Endodermal cell (in vitro differentiated cells): ENCODE measurements around the gene FAM124B. TPM values are rescaled to one million over a fixed set of nuclear protein-coding genes. Genes with fewer than 3 reads are reported as not detected.

ENCODE experiments used
- DNase-seq: peaks from one replicate; pipeline ENCODE4 v3.0.0-alpha.2; 2017
- H3K27ac ChIP-seq: 2 replicates; pipeline ENCODE4 v1.5.1; 2013; ENCODE audit warnings: mild to moderate bottlenecking, low read depth, low read length, moderate library complexity
- H3K27me3 ChIP-seq: 2 replicates; pipeline ENCODE4 v1.6.1; 2013; ENCODE audit warnings: mild to moderate bottlenecking, low read length, moderate library complexity; ENCODE audit not compliant: insufficient read depth, control insufficient read depth, poor library complexity, severe bottlenecking
- H3K36me3 ChIP-seq: 2 replicates; pipeline ENCODE4 v1.7.0; 2013; ENCODE audit warnings: mild to moderate bottlenecking, low read length, moderate library complexity; ENCODE audit not compliant: control insufficient read depth, insufficient read depth
- H3K4me1 ChIP-seq: one replicate; pipeline ENCODE4 v1.7.0; 2013; ENCODE audit warnings: low read length; ENCODE audit not compliant: control insufficient read depth, insufficient read depth
- H3K4me3 ChIP-seq: 2 replicates; pipeline ENCODE4 v1.5.1; 2013; ENCODE audit warnings: mild to moderate bottlenecking, low read length, moderate library complexity
- H3K9ac ChIP-seq: 2 replicates; pipeline ENCODE4 v1.6.1; 2013; ENCODE audit warnings: mild to moderate bottlenecking, low read length, moderate library complexity; ENCODE audit not compliant: poor library complexity, severe bottlenecking; ENCODE audit errors: extremely low read depth
- H3K9me3 ChIP-seq: 2 replicates; pipeline ENCODE4 v1.6.1; 2013; ENCODE audit warnings: mild to moderate bottlenecking, low read length, moderate library complexity; ENCODE audit not compliant: control insufficient read depth
- H3K27ac Mint-ChIP-seq: 2 replicates; pipeline ENCODE4 v1.8.0; 2020; ENCODE audit warnings: mixed read lengths
- H3K27me3 Mint-ChIP-seq: 2 replicates; pipeline ENCODE4 v1.8.0; 2021; ENCODE audit warnings: mild to moderate bottlenecking, mixed read lengths; ENCODE audit not compliant: insufficient read depth
- H3K36me3 Mint-ChIP-seq: 2 replicates; pipeline ENCODE4 v1.8.0; 2020; ENCODE audit warnings: low read depth, mixed read lengths
- H3K4me1 Mint-ChIP-seq: 2 replicates; pipeline ENCODE4 v1.8.0; 2020; ENCODE audit warnings: mixed read lengths
- H3K4me3 Mint-ChIP-seq: 2 replicates; pipeline ENCODE4 v1.8.0; 2020; ENCODE audit warnings: mild to moderate bottlenecking, moderate library complexity, mixed read lengths
- H3K9me3 Mint-ChIP-seq: 2 replicates; pipeline ENCODE4 v1.8.0; 2020; ENCODE audit warnings: mild to moderate bottlenecking, mixed read lengths
- CTCF ChIP-seq: fragments of 200-600 bp; sonication (generic); conservative IDR thresholded peaks from 2 replicates; pipeline ENCODE4 v1.5.0; 2021; ENCODE audit warnings: antibody characterized with exemption, mild to moderate bottlenecking
- WGBS, 2 experiments: methylation state at CpG; one replicate each; pipeline versions ENCODE4 v1.1.5 to v1.1.7; 2013; ENCODE audit warnings: missing lambda C conversion rate in 2 of 2, mixed read lengths in 1 of 2; ENCODE audit not compliant: insufficient coverage in 1 of 2, insufficient read length in 1 of 2; 5-methylcytosine and 5-hydroxymethylcytosine counted together
- total RNA-seq, 2 donors: library from RNA; stranded (reverse); fragmentation: NEBNext Ultra II Directional in 1 of 2; extraction: Animal tissue kit (Norgen Biotek cat#: 25700) in 1 of 2; gene quantifications; 2 replicates in 1 of 2; 3 replicates in 1 of 2; pipeline ENCODE4 v1.2.1, GENCODE V29; 2021

Gene FAM124B
- total RNA-seq, 2 donors from 2014 or later, result 0.58 to 1.2 TPM

- peaks cover 6% of the 10 kb centered on the region for H3K4me1 Mint-ChIP-seq
- Histone ChIP-seq H3K4me1 (peaks cover 4% of the 10 kb centered on the region), H3K27ac (no peak overlapping the region), H3K9ac (no peak overlapping the region), H3K4me3 (no peak overlapping the region), H3K9me3 (peaks cover 10% of the 10 kb centered on the region), H3K27me3 (no peaks in the 10 kb centered on the region), H3K36me3 (no peaks in the 10 kb centered on the region)
- no peak for TF ChIP-seq CTCF
- WGBS, 2 experiments, result 100% methylated on average over 1 to 2 of the region's 2 CpGs
- H3K4me3 Mint-ChIP-seq, result no peak overlapping the region
- no peaks in the 10 kb centered on the region for H3K36me3 Mint-ChIP-seq
- H3K9me3 Mint-ChIP-seq, result peaks cover 1% of the 10 kb centered on the region
- H3K27me3 Mint-ChIP-seq, result peaks cover 1% of the 10 kb centered on the region
- H3K27ac Mint-ChIP-seq, result no peak overlapping the region
- DNase-seq, result no peak
These were observed 67.2 kb downstream of the FAM124B start for GRCh38 chr2:224334726-224335125.

GRCh38 chr2:224333726-224334482, 68.0 kb downstream of the FAM124B start:
- TF ChIP-seq CTCF, result no peak
- Histone ChIP-seq H3K36me3 (no peaks in the 10 kb centered on the region), H3K9ac (no peak overlapping the region)

GRCh38 chr2:224331698-224332097, 70.2 kb downstream of the FAM124B start:
- Mint-ChIP-seq H3K4me1 (peaks cover 6% of the 10 kb centered on the region), H3K27me3 (peaks cover 2% of the 10 kb centered on the region), H3K9me3 (no peaks in the 10 kb centered on the region), H3K4me3 (no peak overlapping the region), H3K27ac (no peak overlapping the region), H3K36me3 (no peaks in the 10 kb centered on the region)
- Histone ChIP-seq H3K27me3 (no peaks in the 10 kb centered on the region), H3K9ac (no peak overlapping the region), H3K4me1 (peaks cover 4% of the 10 kb centered on the region), H3K4me3 (no peak overlapping the region), H3K36me3 (no peaks in the 10 kb centered on the region), H3K9me3 (peaks cover 3% of the 10 kb centered on the region), H3K27ac (no peak overlapping the region)
- no peak for TF ChIP-seq CTCF
- WGBS, 2 experiments, result 94 to 98% methylated on average over 4 to 8 of the region's 8 CpGs
- DNase-seq, result no peak

More at GRCh38 chr2:224333726-224334482, 68.0 kb downstream of the FAM124B start:
- Mint-ChIP-seq H3K36me3 (no peaks in the 10 kb centered on the region), H3K27ac (no peak overlapping the region), H3K4me3 (no peak overlapping the region), H3K27me3 (no peaks in the 10 kb centered on the region), H3K9me3 (peaks cover 1% of the 10 kb centered on the region), H3K4me1 (peaks cover 6% of the 10 kb centered on the region)
- Histone ChIP-seq H3K4me3 (no peak overlapping the region), H3K27ac (no peak overlapping the region), H3K9me3 (peaks cover 10% of the 10 kb centered on the region), H3K27me3 (no peaks in the 10 kb centered on the region), H3K4me1 (peaks cover 4% of the 10 kb centered on the region)
- WGBS, 2 experiments, result 97% methylated on average over 4 to 6 of the region's 6 CpGs
- DNase-seq, result no peak
